LHCN-M2 (cell line): ENCODE data around the gene IL24. TPM values are rescaled to one million over a fixed set of nuclear protein-coding genes. Genes with fewer than 3 reads are reported as not detected.

Source experiments
- DNase-seq: peaks from one replicate; pipeline ENCODE4 v3.0.0-alpha.2; 2012; ENCODE audit warnings: low read depth
- total RNA-seq: library from RNA; depleted of rRNA; stranded (reverse); fragments of >200 nt; gene quantifications from 2 replicates; pipeline ENCODE4 v1.2.3, GENCODE V29; 2014; rRNA removed

IL24 gene
- total RNA-seq, 1 experiment from 2014 or later = 0.17 TPM

GRCh38 chr1:206951318-206952100, 54.3 kb downstream of the IL24 start:
- DNase-seq = no peak

- DNase-seq = peak; percentile 71
These were observed 54.9 kb downstream of the IL24 start for GRCh38 chr1:206952171-206952570.

GRCh38 chr1:206953126-206953525, 55.9 kb downstream of the IL24 start:
- DNase-seq = no peak

GRCh38 chr1:206953626-206954025, 56.4 kb downstream of the IL24 start:
- no peak for DNase-seq

Other genes with a start within 250 kb of the IL24 start
- 41.7 and 49.4 TPM in 2 replicates for gene MAPKAPK2, start 212.5 kb upstream of the IL24 start, total RNA-seq
- not detected in 2 replicates for gene IL19, start 126.7 kb upstream of the IL24 start, total RNA-seq
- not detected in 2 replicates for gene IL10, start 124.9 kb upstream of the IL24 start, total RNA-seq
- not detected in 2 replicates for gene IL20, start 31.8 kb upstream of the IL24 start, total RNA-seq
- gene FCMR, start 24.5 kb downstream of the IL24 start, total RNA-seq = not detected in 2 replicates
- not detected in 2 replicates for gene PIGR, start 49.0 kb downstream of the IL24 start, total RNA-seq
- not detected in 2 replicates for gene FCAMR, start 73.0 kb downstream of the IL24 start, total RNA-seq
- gene C1orf116, start 135.3 kb downstream of the IL24 start, total RNA-seq = under 0.01 TPM in 1 of 2 replicates, not detected in the other
- gene YOD1, start 153.8 kb downstream of the IL24 start, total RNA-seq = 5.0 and 5.6 TPM in 2 replicates
- 1.6 and 3.0 TPM in 2 replicates for gene PFKFB2, start 155.8 kb downstream of the IL24 start, total RNA-seq
- gene C4BPB, start 191.4 kb downstream of the IL24 start, total RNA-seq = not detected in 2 replicates
- gene C4BPA, start 206.8 kb downstream of the IL24 start, total RNA-seq = not detected in 2 replicates